ENCODE results near the gene GBP2.
"Not testable (repeated sequence)": the region's sequence is repeated elsewhere in the genome, so short reads cannot be mapped to it uniquely, and the experiment has no call there.

DNA sequence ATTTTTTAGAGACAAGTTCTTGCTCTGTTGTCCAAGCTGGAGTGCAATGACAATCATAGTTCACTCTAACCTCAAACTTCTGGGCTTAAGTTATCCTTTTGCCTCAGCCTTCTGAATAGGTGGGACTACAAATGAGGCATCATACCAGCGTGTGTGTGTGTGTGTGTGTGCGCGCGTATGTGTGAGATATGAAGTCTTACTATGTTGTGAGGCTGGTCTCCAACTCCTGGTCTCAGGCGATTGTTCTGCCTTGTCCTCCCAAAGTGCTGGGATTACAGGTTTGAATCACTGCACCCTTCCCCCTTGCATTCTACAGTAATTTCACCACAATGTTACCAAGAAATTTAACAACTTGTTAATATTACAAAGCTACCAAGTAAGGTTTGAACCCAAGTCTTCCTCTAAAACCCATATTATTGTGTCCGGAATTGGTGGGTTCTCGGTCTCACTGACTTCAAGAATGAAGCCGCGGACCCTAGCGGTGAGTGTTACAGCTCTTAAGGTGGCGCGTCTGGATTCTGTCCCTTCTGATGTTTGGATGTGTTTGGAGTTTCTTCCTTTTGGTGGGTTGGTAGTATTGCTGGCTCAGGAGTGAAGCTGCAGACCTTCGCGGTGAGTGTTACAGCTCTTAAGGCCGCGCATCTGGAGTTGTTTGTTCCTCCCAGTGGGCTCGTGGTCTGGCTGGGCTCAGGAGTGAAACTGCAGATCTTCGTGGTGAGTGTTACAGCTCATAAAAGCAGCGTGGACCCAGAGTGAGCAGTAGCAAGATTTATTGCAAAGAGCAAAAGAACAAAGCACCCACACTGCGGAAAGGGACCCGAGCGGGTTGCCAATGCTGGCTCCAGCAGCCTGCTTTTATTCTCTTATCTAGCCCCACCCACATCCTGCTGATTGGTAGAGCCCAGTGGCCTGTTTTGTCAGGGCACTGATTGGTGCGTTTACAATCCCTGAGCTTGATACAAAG lies 970 bp upstream of the GBP2 start:
- TF ChIP-seq, protein P1, sequence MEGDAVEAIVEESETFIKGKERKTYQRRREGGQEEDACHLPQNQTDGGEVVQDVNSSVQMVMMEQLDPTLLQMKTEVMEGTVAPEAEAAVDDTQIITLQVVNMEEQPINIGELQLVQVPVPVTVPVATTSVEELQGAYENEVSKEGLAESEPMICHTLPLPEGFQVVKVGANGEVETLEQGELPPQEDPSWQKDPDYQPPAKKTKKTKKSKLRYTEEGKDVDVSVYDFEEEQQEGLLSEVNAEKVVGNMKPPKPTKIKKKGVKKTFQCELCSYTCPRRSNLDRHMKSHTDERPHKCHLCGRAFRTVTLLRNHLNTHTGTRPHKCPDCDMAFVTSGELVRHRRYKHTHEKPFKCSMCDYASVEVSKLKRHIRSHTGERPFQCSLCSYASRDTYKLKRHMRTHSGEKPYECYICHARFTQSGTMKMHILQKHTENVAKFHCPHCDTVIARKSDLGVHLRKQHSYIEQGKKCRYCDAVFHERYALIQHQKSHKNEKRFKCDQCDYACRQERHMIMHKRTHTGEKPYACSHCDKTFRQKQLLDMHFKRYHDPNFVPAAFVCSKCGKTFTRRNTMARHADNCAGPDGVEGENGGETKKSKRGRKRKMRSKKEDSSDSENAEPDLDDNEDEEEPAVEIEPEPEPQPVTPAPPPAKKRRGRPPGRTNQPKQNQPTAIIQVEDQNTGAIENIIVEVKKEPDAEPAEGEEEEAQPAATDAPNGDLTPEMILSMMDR (IDR thresholded peaks at IDR 0.05; ENCODE audit: low read depth, low read length): not testable (repeated sequence)
- not testable (repeated sequence) for TF ChIP-seq EZH2phosphoT487 (IDR thresholded peaks at IDR 0.05; ENCODE audit: low read depth)

Measured in OCI-LY3 (cell line).